ENCODE data around the gene IDI1. TPM values are rescaled to one million over a fixed set of nuclear protein-coding genes. Genes with fewer than 3 reads are reported as not detected.

The IDI1 gene
- total and polyA plus RNA-seq, 2 donors (not counting 1 experiment from before 2014, with no cell fraction given), result 59.8 to 167 TPM

GRCh38 chr10:1002425-1003006, 46.4 kb downstream of the IDI1 start:
- Mint-ChIP-seq H3K4me1 (no peaks in the 10 kb centered on the region), H3K27ac (no peak overlapping the region), H3K9me3 (ENCODE audit: insufficient read depth) (no peaks in the 10 kb centered on the region), H3K27me3 (no peaks in the 10 kb centered on the region), H3K4me3 (no peak overlapping the region)
- H2AFZ ChIP-seq (ENCODE audit: insufficient read depth, low read depth, low read length, poor library complexity, severe bottlenecking), result no peak overlapping the region
- H3K4me2 ChIP-seq (replicated peaks; ENCODE audit: low read depth, low read length, poor library complexity, severe bottlenecking), result no peak overlapping the region
- H3K9me3 ChIP-seq (ENCODE audit: control extremely low read depth in 1 of 3, control insufficient read depth in 2 of 3, insufficient read depth in 1 of 3, low read length in 2 of 3), result peaks cover 0 to 4% (median 3%) of the 10 kb centered on the region in 3 donors
- ATAC-seq (ENCODE audit: low read depth), result no peak
- H4K20me1 ChIP-seq (ENCODE audit: control insufficient read depth, insufficient read depth, low read length, poor library complexity, severe bottlenecking), result peaks cover 16% of the 10 kb centered on the region
- ChIA-PET POLR2A (no interaction called here), CTCF (no interaction called here)
- H3K27me3 ChIP-seq (replicated peaks in 1 of 4; ENCODE audit: control extremely low read depth in 1 of 4, control insufficient read depth in 3 of 4, insufficient read depth in 4 of 4, low read length in 3 of 4), result no peaks in the 10 kb centered on the region
- no peak overlapping the region for H3K9ac ChIP-seq (ENCODE audit: low read length)
- H3K36me3 ChIP-seq (replicated peaks in 1 of 2; ENCODE audit: control extremely low read depth in 1 of 2, control insufficient read depth in 1 of 2, extremely low read depth in 1 of 2, insufficient read depth in 2 of 2, low read length in 1 of 2), result peaks cover 11 to 82% of the 10 kb centered on the region in 2 experiments
- WGBS (ENCODE audit: insufficient coverage), result no CpG with 5 or more reads among the region's 5 CpGs
- DNase-seq, result no peak
- H3K27ac ChIP-seq (ENCODE audit: low read length in 2 of 2), result no peak overlapping the region
- TF ChIP-seq EZH2 (IDR thresholded peaks at IDR 0.05; ENCODE audit: borderline replicate concordance, insufficient read depth, low read depth, low read length, poor library complexity, severe bottlenecking), result no peak
- TF ChIP-seq, protein P1, sequence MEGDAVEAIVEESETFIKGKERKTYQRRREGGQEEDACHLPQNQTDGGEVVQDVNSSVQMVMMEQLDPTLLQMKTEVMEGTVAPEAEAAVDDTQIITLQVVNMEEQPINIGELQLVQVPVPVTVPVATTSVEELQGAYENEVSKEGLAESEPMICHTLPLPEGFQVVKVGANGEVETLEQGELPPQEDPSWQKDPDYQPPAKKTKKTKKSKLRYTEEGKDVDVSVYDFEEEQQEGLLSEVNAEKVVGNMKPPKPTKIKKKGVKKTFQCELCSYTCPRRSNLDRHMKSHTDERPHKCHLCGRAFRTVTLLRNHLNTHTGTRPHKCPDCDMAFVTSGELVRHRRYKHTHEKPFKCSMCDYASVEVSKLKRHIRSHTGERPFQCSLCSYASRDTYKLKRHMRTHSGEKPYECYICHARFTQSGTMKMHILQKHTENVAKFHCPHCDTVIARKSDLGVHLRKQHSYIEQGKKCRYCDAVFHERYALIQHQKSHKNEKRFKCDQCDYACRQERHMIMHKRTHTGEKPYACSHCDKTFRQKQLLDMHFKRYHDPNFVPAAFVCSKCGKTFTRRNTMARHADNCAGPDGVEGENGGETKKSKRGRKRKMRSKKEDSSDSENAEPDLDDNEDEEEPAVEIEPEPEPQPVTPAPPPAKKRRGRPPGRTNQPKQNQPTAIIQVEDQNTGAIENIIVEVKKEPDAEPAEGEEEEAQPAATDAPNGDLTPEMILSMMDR (IDR thresholded peaks at IDR 0.05), result no peak
- no peaks in the 10 kb centered on the region for H3K4me1 ChIP-seq (ENCODE audit: control insufficient read depth in 2 of 2, insufficient read depth in 2 of 2, low read length in 2 of 2)
- intact Hi-C loops (cut with micrococcal nuclease), result no loop called here
- H3K4me3 ChIP-seq (ENCODE audit: control extremely low read depth in 1 of 5, extremely low read depth in 1 of 5, insufficient read depth in 1 of 5, low read depth in 2 of 5, low read length in 4 of 5), result no peak overlapping the region
- H3K79me2 ChIP-seq (ENCODE audit: control insufficient read depth, insufficient read depth, low read length), result peaks cover 45% of the 10 kb centered on the region

GRCh38 chr10:997266-998022, 51.5 kb downstream of the IDI1 start:
- peaks cover 3% of the 10 kb centered on the region for H3K4me1 Mint-ChIP-seq
- H3K4me2 ChIP-seq (replicated peaks; ENCODE audit: low read depth, low read length, poor library complexity, severe bottlenecking), result no peak overlapping the region
- TF ChIP-seq EZH2 (IDR thresholded peaks at IDR 0.05; ENCODE audit: borderline replicate concordance, insufficient read depth, low read depth, low read length, poor library complexity, severe bottlenecking), result no peak
- TF ChIP-seq, protein P1 (IDR thresholded peaks at IDR 0.05), result no peak
- ATAC-seq (ENCODE audit: low read depth) (no peak), DNase-seq (no peak)
- no peak overlapping the region for H3K4me3 Mint-ChIP-seq
- H3K27ac ChIP-seq (ENCODE audit: low read length in 2 of 2), result no peak overlapping the region
- H3K36me3 ChIP-seq (replicated peaks in 1 of 2; ENCODE audit: control extremely low read depth in 1 of 2, control insufficient read depth in 1 of 2, extremely low read depth in 1 of 2, insufficient read depth in 2 of 2, low read length in 1 of 2), result peaks cover 15 to 74% of the 10 kb centered on the region in 2 experiments
- peaks cover 27% of the 10 kb centered on the region for H4K20me1 ChIP-seq (ENCODE audit: control insufficient read depth, insufficient read depth, low read length, poor library complexity, severe bottlenecking)
- no peaks in the 10 kb centered on the region for H3K4me1 ChIP-seq (ENCODE audit: control insufficient read depth in 2 of 2, insufficient read depth in 2 of 2, low read length in 2 of 2)
- 90% methylated on average over 16 of the region's 19 CpGs for WGBS (ENCODE audit: insufficient coverage)
- no peak overlapping the region for H3K4me3 ChIP-seq (ENCODE audit: control extremely low read depth in 1 of 5, extremely low read depth in 1 of 5, insufficient read depth in 1 of 5, low read depth in 2 of 5, low read length in 4 of 5)
- H3K27me3 ChIP-seq (replicated peaks in 1 of 4; ENCODE audit: control extremely low read depth in 1 of 4, control insufficient read depth in 3 of 4, insufficient read depth in 4 of 4, low read length in 3 of 4), result no peaks in the 10 kb centered on the region
- no peaks in the 10 kb centered on the region for H3K9me3 Mint-ChIP-seq (ENCODE audit: insufficient read depth)
- H3K79me2 ChIP-seq (ENCODE audit: control insufficient read depth, insufficient read depth, low read length), result peaks cover 48% of the 10 kb centered on the region
- intact Hi-C loops (cut with micrococcal nuclease), result no loop called here
- ChIA-PET POLR2A (no interaction called here), CTCF (no interaction called here)
- no peak overlapping the region for H3K27ac Mint-ChIP-seq
- H3K9me3 ChIP-seq (ENCODE audit: control extremely low read depth in 1 of 3, control insufficient read depth in 2 of 3, insufficient read depth in 1 of 3, low read length in 2 of 3), result peaks cover 0 to 4% (median under 1%) of the 10 kb centered on the region in 3 donors
- no peak overlapping the region for H3K9ac ChIP-seq (ENCODE audit: low read length)
- H2AFZ ChIP-seq (ENCODE audit: insufficient read depth, low read depth, low read length, poor library complexity, severe bottlenecking), result no peak overlapping the region
- no peaks in the 10 kb centered on the region for H3K27me3 Mint-ChIP-seq
